ENCODE results near the gene MAPRE3. TPM values are rescaled to one million over a fixed set of nuclear protein-coding genes. Genes with fewer than 3 reads are reported as not detected.

Gene MAPRE3
- total RNA-seq, 4 donors from 2014 or later = 23.8 to 63.6 (median 35.7) TPM

DNA sequence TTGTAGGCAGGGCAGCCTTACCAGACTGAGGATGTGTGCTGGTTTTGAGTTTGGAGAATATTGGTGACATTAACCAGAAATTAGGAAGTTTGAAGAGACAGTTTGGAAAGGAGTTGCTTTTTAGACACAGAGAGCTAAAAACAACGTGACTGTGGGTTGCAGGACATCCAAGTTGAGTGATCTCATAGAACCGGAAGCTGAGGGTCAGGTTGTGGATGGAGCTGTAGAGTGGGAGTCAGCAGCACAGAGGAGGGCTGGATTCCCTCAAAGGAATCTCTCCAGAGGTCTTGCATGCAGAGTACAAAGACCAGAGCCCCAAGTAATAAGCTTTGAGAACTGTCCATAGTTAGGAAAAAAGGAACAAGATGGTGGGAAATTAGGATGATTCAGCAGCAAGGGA, 9.3 kb downstream of the MAPRE3 start:
- no peak for DNase-seq (ENCODE audit: low spot score in 2 of 2)
- TF ChIP-seq, protein P1, sequence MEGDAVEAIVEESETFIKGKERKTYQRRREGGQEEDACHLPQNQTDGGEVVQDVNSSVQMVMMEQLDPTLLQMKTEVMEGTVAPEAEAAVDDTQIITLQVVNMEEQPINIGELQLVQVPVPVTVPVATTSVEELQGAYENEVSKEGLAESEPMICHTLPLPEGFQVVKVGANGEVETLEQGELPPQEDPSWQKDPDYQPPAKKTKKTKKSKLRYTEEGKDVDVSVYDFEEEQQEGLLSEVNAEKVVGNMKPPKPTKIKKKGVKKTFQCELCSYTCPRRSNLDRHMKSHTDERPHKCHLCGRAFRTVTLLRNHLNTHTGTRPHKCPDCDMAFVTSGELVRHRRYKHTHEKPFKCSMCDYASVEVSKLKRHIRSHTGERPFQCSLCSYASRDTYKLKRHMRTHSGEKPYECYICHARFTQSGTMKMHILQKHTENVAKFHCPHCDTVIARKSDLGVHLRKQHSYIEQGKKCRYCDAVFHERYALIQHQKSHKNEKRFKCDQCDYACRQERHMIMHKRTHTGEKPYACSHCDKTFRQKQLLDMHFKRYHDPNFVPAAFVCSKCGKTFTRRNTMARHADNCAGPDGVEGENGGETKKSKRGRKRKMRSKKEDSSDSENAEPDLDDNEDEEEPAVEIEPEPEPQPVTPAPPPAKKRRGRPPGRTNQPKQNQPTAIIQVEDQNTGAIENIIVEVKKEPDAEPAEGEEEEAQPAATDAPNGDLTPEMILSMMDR (IDR thresholded peaks at IDR 0.05) = no peak
- TF ChIP-seq POLR2A (IDR thresholded peaks at IDR 0.05) = no peak
- 60 to 78% methylated on average over 2 of the region's 2 CpGs for WGBS, 2 donors
- H3K4me3 ChIP-seq (ENCODE audit: low read depth, poor library complexity, severe bottlenecking) = no peak overlapping the region
- intact Hi-C loops (cut with DNase I; ENCODE audit: low total_unique reads) = no loop called here

DNA sequence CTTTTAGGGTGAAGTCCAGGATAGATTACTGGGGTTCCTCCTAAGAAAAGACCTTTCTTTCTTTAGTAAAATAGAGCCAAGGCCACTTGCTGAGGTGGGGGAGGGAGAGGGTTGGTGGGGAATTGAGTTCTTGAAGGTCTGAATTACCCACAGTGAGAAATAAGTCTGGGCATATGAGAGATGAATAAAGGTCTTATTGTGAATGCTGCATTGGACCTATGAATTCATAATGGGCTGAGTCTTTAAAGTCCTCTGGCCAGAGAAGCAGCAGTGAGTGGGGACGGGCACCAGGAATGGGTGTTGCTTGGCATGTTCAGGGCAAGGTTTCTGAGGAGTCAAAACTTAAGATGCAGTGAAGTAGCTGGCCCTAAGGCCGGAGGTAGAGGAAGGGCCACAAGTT, 10.5 kb downstream of the MAPRE3 start:
- 80 to 81% methylated on average over 2 of the region's 2 CpGs for whole genome bisulfite sequencing, 2 donors
- intact Hi-C loops (cut with DNase I; ENCODE audit: low total_unique reads) = no loop called here
- no peak for TF ChIP-seq POLR2A (IDR thresholded peaks at IDR 0.05)
- TF ChIP-seq, protein P1 (IDR thresholded peaks at IDR 0.05) = no peak
- peak in 1 of 2 donors; percentile 31 for DNase-seq (ENCODE audit: low spot score in 2 of 2)
- H3K4me3 ChIP-seq (ENCODE audit: low read depth, poor library complexity, severe bottlenecking) = no peak overlapping the region

DNA sequence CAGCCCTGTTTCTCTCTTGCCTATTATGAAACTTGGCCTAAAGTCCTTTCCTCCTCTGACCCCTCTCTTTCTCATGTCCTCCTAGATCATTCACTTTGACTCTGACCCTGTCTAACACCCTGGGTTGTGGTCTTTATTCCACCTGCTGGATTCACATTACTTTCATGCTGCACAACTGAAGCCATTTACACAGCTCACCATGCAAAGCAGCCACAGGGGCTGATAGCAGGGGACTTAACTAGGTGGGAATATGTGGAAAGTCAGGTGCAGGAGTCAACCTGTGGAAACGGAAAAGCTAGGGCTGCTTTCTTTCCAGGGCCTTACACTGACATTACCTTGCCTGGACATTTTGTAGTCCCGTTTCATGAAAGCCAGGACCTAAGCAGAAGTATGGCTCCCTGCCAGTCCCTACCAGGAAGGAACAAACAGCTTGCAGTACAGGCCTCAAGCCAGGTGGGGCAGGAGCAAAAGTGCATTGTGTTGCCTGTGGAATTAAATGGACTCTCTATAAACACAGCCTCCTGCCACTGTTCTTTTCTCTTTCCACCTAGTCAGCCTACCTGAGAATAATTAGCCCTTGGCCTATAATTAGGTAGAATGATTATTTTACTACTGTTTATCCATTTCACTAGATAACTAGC, 11.8 kb downstream of the MAPRE3 start:
- peak; percentile 51 to 85 for DNase-seq (ENCODE audit: low spot score in 2 of 2)
- intact Hi-C loops (cut with DNase I; ENCODE audit: low total_unique reads) = no loop called here
- TF ChIP-seq, protein P1 (IDR thresholded peaks at IDR 0.05) = no peak
- TF ChIP-seq POLR2A (IDR thresholded peaks at IDR 0.05) = no peak
- no peak overlapping the region for H3K4me3 ChIP-seq (ENCODE audit: low read depth, poor library complexity, severe bottlenecking)
- 37 to 50% methylated on average over 2 of the region's 2 CpGs for WGBS, 2 donors

DNA sequence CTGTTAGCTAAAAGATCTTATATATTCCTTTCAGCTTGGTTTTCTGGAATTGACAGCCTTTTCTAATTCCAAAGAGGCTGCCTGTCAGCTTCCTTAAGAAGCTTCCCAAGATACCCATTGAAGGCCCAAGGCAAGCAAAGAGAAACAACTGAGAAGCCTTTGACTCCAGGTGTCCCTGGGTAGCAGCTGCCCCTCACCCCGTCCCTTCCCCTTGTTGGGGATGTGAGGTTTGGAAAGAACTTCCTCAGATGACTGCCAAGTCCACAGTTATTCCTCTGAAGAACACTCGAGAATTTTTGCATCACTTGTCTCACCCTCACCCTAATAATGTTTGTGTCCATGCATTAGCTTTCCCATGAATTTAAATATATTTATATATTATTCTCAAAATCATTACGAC, 13.3 kb downstream of the MAPRE3 start:
- H3K4me3 ChIP-seq (ENCODE audit: low read depth, poor library complexity, severe bottlenecking) = no peak overlapping the region
- DNase-seq (ENCODE audit: low spot score in 2 of 2) = peak in 1 of 2 donors; percentile 29
- intact Hi-C loops (cut with DNase I; ENCODE audit: low total_unique reads) = no loop called here
- TF ChIP-seq POLR2A (IDR thresholded peaks at IDR 0.05) = no peak
- TF ChIP-seq, protein P1 (IDR thresholded peaks at IDR 0.05) = no peak
- 83 to 84% methylated on average over 3 of the region's 3 CpGs for WGBS, 2 donors

DNA sequence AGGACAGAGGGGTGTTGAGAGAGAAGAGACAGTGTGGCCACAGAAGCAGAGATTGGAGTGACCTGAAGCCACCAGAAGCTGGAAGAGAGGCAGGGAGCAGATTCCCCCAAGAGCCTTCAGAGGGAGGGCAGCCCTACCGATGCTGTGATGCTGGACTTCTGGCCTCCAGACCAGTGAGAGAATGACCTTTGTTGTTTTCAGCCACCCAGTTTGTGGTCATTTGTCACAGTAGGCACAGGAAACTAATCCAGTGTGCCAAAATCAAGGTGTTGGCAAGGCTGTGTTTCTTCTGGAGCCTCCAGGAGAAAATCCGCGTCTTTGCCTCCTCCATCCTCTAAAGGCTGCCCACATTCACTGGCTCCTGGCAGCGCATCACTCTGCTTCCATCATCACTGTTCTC, 15.4 kb downstream of the MAPRE3 start:
- peak in 1 of 2 donors; percentile 42 for DNase-seq (ENCODE audit: low spot score in 2 of 2)
- TF ChIP-seq, protein P1 (IDR thresholded peaks at IDR 0.05) = no peak
- H3K4me3 ChIP-seq (ENCODE audit: low read depth, poor library complexity, severe bottlenecking) = no peak overlapping the region
- intact Hi-C loops (cut with DNase I; ENCODE audit: low total_unique reads) = no loop called here
- WGBS, 2 donors = 92 to 93% methylated on average over 4 of the region's 4 CpGs

DNA sequence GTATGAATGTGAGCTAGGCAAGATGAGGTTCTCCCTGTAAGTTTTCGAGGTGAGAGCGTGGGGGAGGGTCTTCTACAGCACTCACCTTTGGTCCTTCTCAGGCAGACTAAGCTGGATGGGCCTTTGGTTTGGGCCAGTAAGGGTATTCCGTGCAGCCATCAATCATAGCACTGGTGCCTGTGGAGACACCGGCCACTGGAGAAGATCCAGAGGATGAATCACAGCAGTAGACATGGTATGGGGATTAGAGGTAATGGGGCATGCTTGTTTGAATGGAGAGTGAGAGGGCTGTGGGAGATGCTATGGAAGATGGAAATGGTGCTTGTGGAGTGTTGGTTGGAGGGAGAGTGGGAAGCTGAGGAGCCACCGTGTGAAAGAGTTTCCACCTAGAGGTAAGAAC, 16.1 kb downstream of the MAPRE3 start:
- H3K4me3 ChIP-seq (ENCODE audit: low read depth, poor library complexity, severe bottlenecking) = no peak overlapping the region
- TF ChIP-seq, protein P1 (IDR thresholded peaks at IDR 0.05) = no peak
- TF ChIP-seq POLR2A (IDR thresholded peaks at IDR 0.05) = no peak
- WGBS, 2 donors = 79 to 81% methylated on average over 5 of the region's 5 CpGs
- intact Hi-C loops (cut with DNase I; ENCODE audit: low total_unique reads) = no loop called here
- DNase-seq (ENCODE audit: low spot score in 2 of 2) = peak in 1 of 2 donors; percentile 7
